Activated gamma-delta T cell treated with Interleukin-2 at 50 U/mL for 16 hours (primary cell): ENCODE data around the gene NDE1.

Experiments used
- DNase-seq: peaks from one replicate; pipeline ENCODE4 v3.0.0-alpha.2; 2020

The NDE1 gene

GRCh38 chr16:15739950-15740349 lies 89.9 kb downstream of the NDE1 start:
- DNase-seq = no peak

GRCh38 chr16:15741207-15741871 lies 91.3 kb downstream of the NDE1 start:
- DNase-seq = no peak

- no peak for DNase-seq
Measured at GRCh38 chr16:15742716-15743115, 92.7 kb downstream of the NDE1 start.

GRCh38 chr16:15743657-15744056 lies 93.6 kb downstream of the NDE1 start:
- DNase-seq = no peak

DNA sequence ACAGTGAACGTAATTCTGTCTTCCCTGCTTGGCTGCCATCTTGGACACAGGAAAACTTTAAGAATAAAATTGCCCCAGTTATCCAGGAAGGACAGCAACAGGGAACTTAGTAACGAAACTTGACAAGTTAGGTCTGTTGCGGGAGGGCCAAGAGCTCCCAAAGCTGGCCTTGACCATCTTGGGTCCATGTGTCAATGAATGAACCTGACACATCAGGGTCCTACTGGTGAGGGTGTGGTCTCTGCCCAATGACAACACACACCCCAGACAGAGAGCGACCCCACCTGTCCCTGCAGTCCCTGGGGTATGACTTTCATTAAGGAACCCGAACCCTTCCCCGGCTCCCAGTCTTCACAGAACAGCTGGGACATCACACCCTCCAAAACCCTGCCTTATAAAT lies 96.3 kb downstream of the NDE1 start:
- DNase-seq = no peak

DNA sequence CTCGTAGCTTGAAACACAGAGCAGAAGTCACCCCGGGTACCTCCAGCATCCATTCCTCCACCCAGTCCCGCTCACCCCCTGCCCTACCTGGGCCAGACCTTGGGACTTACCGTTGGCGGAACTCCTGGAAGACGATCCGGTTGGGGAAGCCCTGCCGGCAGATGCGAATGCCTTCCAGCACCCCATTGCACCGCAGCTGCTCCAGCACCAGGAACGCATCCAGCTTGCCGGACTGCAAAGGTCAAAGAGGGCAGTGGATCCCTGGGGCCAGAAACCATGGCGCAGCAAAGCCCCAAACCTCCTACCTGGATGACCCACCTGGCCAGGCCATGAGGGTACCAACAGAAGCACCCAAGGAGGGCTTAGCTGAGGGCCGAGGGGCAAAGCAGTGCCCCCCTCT lies 97.9 kb downstream of the NDE1 start:
- no peak for DNase-seq

GRCh38 chr16:15748654-15749053 lies 98.6 kb downstream of the NDE1 start:
- DNase-seq = no peak

GRCh38 chr16:15749371-15749770 lies 99.3 kb downstream of the NDE1 start:
- DNase-seq = no peak

DNA sequence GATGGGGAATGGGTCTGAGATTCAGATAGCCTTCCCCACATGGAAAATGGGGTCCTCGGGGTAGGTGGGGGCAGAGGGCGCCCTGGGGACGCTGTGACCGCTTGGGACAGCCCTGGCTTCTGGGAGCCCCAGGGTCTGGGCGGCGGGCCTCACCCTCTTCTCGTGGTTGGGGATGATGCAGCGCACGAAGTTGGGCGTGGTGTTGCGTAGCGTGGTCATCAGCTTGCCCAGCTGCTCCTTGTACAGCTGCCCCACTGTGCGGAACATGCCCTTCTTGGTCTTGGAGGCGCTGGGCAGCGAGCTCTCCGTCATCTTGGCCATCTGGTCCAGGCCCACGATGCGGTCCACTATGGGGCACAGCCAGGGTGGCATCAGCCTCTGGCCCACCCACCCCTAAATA lies 99.9 kb downstream of the NDE1 start:
- no peak for DNase-seq

GRCh38 chr16:15751940-15752339 lies 101.9 kb downstream of the NDE1 start:
- no peak for DNase-seq

DNA sequence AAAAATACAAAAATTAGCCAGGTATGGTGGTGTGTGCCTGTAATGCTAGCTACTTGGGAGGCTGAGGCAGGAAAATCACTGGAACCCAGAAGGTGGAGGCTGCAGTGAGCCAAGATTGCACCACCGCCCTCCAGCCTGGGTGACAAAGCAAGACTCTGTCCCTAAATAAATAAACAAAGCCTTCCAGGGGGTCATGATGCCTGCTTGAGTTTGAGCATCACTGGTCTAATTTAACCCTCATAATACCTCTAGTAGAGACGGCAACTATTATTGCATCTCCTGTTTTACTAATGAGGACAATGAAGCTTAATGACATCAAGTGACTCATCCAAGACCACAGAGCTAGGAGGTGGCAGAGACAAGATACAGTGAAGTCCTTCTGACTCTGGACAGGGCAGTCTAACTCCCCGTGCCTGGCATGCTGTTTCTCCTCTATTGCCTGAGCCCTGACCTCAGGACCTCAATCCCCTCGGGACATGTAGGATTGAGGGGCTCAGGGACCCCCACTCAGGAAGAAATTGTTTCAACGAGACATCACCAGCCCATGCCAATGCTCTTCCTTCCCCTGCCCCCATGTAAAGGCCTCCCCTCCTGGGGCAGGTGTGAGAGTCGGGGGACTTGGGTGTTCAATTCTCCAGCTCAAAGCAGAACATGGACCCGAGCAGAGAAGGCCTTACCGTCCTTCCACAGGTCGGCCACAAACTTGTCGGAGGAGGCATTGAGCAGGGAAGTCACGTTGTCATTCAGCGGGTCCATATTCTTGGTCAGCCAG lies 102.9 kb downstream of the NDE1 start:
- DNase-seq = no peak

GRCh38 chr16:15754821-15755534 lies 104.9 kb downstream of the NDE1 start:
- no peak for DNase-seq

GRCh38 chr16:15757077-15757386 lies 107.0 kb downstream of the NDE1 start:
- DNase-seq = no peak

- DNase-seq = no peak
Measured at GRCh38 chr16:15757630-15758251, 107.7 kb downstream of the NDE1 start.

- DNase-seq = no peak
Measured at GRCh38 chr16:15759070-15759469, 109.0 kb downstream of the NDE1 start.

- no peak for DNase-seq
Measured at GRCh38 chr16:15760129-15760528, 110.1 kb downstream of the NDE1 start.

DNA sequence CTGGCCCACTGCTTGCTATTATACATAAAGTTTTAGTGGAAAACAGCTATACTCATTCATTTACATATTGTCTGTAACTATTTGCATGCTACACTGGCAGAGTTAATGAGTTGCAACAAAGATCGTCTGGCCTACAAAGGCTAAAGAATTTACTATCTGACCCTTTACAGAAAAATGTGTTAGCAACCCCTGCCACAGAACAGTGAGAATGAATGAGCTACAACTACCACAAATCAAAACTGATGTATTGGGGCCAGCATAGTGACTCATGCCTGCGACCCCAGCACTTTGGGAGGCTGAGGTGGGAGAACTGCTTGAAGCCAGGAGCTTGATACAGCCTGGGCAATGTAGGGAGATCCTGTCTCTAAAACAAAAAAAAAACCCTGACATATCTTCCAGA lies 114.1 kb downstream of the NDE1 start:
- no peak for DNase-seq

DNA sequence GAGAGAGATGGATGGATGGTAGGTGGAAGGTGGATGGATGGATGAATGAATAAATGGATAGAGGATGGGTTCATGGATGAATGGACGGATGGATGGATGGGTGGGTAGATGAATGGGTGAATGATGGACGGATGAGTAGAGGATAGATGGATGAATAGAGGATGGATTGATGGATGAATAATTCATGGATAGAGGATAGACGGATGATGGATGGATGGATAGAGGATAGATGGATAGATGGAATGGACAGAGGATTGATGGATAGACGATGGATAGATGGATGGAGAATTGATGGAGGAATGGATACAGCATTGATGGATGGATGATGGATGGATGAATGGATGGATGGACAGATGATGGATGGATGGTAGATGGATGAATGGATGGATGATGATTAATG lies 115.1 kb downstream of the NDE1 start:
- DNase-seq = no peak

GRCh38 chr16:15765880-15766279 lies 115.8 kb downstream of the NDE1 start:
- DNase-seq = peak; percentile 6

GRCh38 chr16:15766918-15767317 lies 116.9 kb downstream of the NDE1 start:
- no peak for DNase-seq

GRCh38 chr16:15768201-15768600 lies 118.2 kb downstream of the NDE1 start:
- DNase-seq = no peak

DNA sequence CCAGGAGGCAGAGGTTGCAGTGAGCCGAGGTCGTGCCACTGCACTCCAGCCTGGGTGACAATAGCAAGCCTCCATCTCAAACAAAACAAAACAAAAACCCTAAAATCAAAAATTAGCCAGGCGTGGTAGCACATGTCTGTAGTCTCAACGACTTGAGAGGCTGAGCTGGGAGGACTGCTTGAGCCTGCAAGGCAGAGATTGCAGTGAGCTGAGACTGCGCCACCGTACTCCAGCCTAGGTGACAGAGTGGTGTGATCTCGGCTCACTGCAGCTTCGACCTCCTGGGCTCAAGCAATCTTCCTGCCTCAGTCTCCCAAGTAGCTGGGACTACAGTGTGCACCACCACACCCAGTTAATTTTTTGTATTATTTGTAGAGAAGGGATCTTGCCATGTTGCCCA lies 119.2 kb downstream of the NDE1 start:
- DNase-seq = no peak

DNA sequence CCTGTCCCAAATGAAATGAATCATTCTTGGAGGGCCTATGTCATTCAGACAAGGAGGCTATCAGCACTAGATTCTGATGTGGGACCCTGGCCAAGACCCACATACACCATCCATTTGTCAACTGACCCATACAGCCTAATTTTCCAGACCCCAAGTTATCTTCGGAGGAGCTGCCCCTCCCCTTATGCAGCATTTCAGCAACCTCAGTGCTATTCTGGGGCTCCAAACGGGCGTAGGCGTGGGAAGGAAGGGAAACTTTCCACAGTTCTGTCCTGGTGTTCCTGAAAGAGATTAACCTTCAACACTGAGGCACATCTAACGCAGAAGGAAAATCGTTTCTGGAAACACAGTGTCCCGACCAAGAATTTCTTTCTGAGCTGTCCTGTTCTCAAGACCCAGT lies 120.1 kb downstream of the NDE1 start:
- DNase-seq = no peak

- DNase-seq = no peak
Measured at GRCh38 chr16:15770512-15770911, 120.5 kb downstream of the NDE1 start.
